OCI-LY7 (cell line): Measurements from ENCODE around the gene YJU2.
"Not testable (repeated sequence)": the region's sequence is repeated elsewhere in the genome, so short reads cannot be mapped to it uniquely, and the experiment has no call there.

Experiments
- CTCF ChIP-seq: fragments of 200-600 bp; sonication (generic); conservative IDR thresholded peaks from 2 replicates; pipeline ENCODE4 v1.5.1; 2014; ENCODE audit warnings: mild to moderate bottlenecking, antibody characterized with exemption, low read length, moderate library complexity, mixed read lengths
- EZH2phosphoT487 ChIP-seq: fragments of 200-600 bp; sonication (generic); IDR thresholded peaks from 2 replicates; pipeline ENCODE4 v1.6.1; 2018; ENCODE audit warnings: low read depth, borderline replicate concordance, mild to moderate bottlenecking, mixed run types, antibody characterized with exemption, low read length, moderate library complexity, mixed read lengths

GRCh38 chr19:4286141-4286540 is 39.3 kb downstream of the YJU2 start:
- not testable (repeated sequence) for TF ChIP-seq CTCF, EZH2phosphoT487
